Esophagus squamous epithelium (tissue), 5 donors: ENCODE results near the gene COL27A1. TPM values are rescaled to one million over a fixed set of nuclear protein-coding genes. Genes with fewer than 3 reads are reported as not detected.
A peak's percentile ranks its signal among the peaks of the same experiment; 100 is the strongest.

Source experiments
- DNase-seq: peaks from one replicate; lab custom pipeline; 2025; lab: John Stamatoyannopoulos, UW
- H3K27ac ChIP-seq, 4 donors: fragments of 200-600 bp; sonication (generic); one replicate each; pipeline ENCODE4 v1.5.1; 2016 to 2019; ENCODE audit warnings: mild to moderate bottlenecking in 1 of 4
- H3K27me3 ChIP-seq, 4 donors: fragments of 200-600 bp; sonication (generic); 1 replicate in 3 of 4; 2 replicates in 1 of 4; pipeline versions ENCODE4 v1.5.1 to v1.6.0; 2017 to 2021; ENCODE audit warnings: antibody characterized with exemption in 1 of 4
- H3K36me3 ChIP-seq, 3 donors: fragments of 200-600 bp; sonication (generic); one replicate each; pipeline ENCODE4 v1.5.1; 2016 to 2019
- H3K4me1 ChIP-seq, 3 donors: fragments of 200-600 bp; sonication (generic); one replicate each; pipeline ENCODE4 v1.5.1; 2017 to 2019
- H3K4me3 ChIP-seq, 4 donors: fragments of 200-600 bp; sonication (generic); 1 replicate in 3 of 4; 2 replicates in 1 of 4; pipeline ENCODE4 v1.5.1; 2016 to 2019; ENCODE audit warnings: mild to moderate bottlenecking in 2 of 4, moderate library complexity in 1 of 4
- H3K9me3 ChIP-seq, 3 donors: fragments of 200-600 bp; sonication (generic); one replicate each; pipeline ENCODE4 v1.5.1; 2016 to 2019
- POLR2A ChIP-seq, 4 donors: fragments of 450-650 bp; IDR thresholded peaks; one replicate each; pipeline ENCODE4 v1.6.1; 2017; ENCODE audit warnings: antibody characterized with exemption in 4 of 4, mild to moderate bottlenecking in 4 of 4, moderate library complexity in 3 of 4
- WGBS, 2 donors: methylation state at CpG; one replicate each; pipeline ENCODE4 v1.1.5; 2018; 5-methylcytosine and 5-hydroxymethylcytosine counted together
- intact Hi-C: fragments of 100-400 bp; cut with DNase I; formaldehyde crosslinking; loops from one replicate; pipeline ENCODE4 v1.15.0; 2022
- total RNA-seq, 4 donors: library from RNA; depleted of rRNA; stranded (reverse); fragments of >200 nt; gene quantifications; one replicate each; pipeline ENCODE4 v1.1.0, GENCODE V29; 2016
- TF ChIP-seq, protein P1 (sequence below), 6 experiments: fragments of 450-650 bp in 4 of 6; fragments of 200-600 bp in 2 of 6; sonication (generic) in 2 of 6; IDR thresholded peaks; one replicate each; pipeline ENCODE4 v1.5.1; 2016 to 2019; ENCODE audit warnings: antibody characterized with exemption in 6 of 6, mild to moderate bottlenecking in 4 of 6, moderate library complexity in 4 of 6
- donor health status: DM: yes; HTN: yes; CAD: no.

COL27A1 gene
- total RNA-seq, 4 donors from 2014 or later: 7.5 to 34.0 (median 12.0) TPM

DNA sequence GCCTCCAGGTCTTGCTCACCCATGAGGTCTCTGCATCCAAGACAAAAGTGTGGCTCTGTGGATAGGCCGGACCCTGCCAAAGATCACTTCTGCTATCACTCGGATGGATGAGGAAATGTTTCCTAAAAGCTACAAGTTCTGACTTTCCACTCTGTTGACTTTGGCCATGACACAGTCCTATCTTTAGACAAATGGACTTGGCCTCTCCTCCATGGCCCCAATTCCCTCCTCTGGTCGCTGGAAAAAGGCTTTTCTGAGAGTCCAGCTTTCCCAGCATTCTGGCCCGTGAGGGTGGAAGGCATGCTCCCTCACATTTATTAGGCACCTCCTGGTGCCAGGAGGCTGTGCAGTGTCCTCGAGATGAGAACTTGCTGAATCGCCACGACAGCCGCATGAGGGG lies 83.1 kb downstream of the COL27A1 start:
- TF ChIP-seq, protein P1, sequence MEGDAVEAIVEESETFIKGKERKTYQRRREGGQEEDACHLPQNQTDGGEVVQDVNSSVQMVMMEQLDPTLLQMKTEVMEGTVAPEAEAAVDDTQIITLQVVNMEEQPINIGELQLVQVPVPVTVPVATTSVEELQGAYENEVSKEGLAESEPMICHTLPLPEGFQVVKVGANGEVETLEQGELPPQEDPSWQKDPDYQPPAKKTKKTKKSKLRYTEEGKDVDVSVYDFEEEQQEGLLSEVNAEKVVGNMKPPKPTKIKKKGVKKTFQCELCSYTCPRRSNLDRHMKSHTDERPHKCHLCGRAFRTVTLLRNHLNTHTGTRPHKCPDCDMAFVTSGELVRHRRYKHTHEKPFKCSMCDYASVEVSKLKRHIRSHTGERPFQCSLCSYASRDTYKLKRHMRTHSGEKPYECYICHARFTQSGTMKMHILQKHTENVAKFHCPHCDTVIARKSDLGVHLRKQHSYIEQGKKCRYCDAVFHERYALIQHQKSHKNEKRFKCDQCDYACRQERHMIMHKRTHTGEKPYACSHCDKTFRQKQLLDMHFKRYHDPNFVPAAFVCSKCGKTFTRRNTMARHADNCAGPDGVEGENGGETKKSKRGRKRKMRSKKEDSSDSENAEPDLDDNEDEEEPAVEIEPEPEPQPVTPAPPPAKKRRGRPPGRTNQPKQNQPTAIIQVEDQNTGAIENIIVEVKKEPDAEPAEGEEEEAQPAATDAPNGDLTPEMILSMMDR (IDR thresholded peaks at IDR 0.05): no peak
- TF ChIP-seq POLR2A (IDR thresholded peaks at IDR 0.05): no peak
- H3K9me3 ChIP-seq: no peaks in the 10 kb centered on the region
- no peaks in the 10 kb centered on the region for H3K27me3 ChIP-seq
- H3K4me3 ChIP-seq: no peak overlapping the region
- peaks cover 0 to 12% (median 0%) of the 10 kb centered on the region in 3 donors for H3K36me3 ChIP-seq
- peaks cover 0 to 17% (median 0%) of the 10 kb centered on the region in 3 donors for H3K4me1 ChIP-seq
- H3K27ac ChIP-seq: peak overlapping the region in 2 of 4 donors; percentile 17 to 55
- WGBS, 2 donors: 59 to 63% methylated on average over 8 of the region's 8 CpGs
- no peak for DNase-seq
- intact Hi-C loops: no loop called here

DNA sequence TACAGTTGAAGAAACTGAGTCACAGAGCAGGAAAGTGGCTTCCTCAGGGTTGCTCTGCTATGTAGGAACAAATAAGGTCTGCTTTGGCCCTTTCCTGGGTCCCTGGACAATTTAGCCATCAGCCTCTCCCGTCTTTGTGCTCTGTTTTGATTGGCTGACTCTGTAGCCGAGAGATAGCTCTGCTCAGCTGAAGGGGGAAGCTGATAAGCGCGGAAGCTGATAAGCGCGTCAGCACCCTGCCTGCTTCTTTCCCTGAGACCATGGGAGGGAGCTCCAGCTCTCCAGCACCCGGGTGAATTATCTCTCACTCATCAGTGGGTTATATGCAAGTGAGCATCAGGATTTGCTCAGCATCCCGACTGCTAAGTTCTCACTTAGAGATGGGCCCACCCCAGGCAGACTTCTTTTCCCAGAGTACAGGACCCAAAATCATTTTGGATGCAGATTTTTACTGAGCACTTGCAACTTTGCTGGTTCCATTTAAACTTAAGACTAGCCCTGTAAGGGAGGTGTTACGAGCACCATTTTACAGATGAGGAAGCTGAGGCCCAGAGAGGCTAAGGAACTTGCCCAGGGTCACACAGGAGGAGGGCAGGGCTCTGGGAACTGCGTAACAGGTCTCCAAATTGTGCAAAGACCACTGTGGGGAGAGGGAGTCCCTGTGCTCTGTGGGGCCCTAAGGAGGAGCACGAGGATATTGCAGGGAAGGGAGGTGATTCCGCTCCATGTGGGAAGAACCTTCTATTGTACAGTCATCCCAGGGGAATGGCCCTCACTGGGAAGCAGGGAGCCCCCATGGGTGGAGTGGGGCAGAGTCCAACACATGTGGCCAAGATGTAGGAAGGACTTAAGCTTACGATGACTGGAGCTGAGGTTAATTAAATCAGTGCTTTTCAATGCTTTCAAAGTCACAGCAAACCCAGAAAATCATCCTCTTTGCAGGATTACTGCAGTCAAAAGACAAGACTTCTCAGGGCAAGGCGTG lies 83.8 kb downstream of the COL27A1 start:
- Histone ChIP-seq H3K27me3 (no peaks in the 10 kb centered on the region), H3K36me3 (peaks cover 0 to 12% (median 0%) of the 10 kb centered on the region in 3 donors), H3K27ac (peak overlapping the region in 2 of 4 donors; percentile 17 to 55), H3K4me3 (no peak overlapping the region), H3K4me1 (peaks cover 0 to 12% (median 0%) of the 10 kb centered on the region in 3 donors), H3K9me3 (no peaks in the 10 kb centered on the region)
- DNase-seq: no peak
- 67 to 68% methylated on average over 11 of the region's 14 CpGs for WGBS, 2 donors
- TF ChIP-seq POLR2A (IDR thresholded peaks at IDR 0.05): no peak
- TF ChIP-seq, protein P1 (IDR thresholded peaks at IDR 0.05): no peak
- intact Hi-C loops: no loop called here

DNA sequence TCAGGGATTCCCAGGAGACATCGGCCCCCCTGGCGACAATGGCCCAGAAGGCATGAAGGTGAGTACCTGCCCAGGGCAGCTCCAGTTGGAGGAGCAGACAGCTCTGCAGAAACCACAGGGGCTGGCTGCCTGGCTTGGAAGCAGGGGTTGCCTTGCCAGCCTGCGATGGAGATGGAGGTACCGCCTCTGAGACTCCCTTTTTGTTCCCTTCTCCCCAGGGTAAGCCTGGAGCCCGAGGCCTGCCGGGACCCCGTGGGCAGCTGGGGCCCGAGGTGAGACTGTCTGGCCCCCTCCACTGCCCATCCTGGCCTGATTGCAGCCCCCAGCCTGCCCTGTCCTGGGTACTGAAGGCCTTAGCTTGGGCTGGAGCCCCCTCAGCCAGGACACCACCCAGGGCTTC lies 84.9 kb downstream of the COL27A1 start:
- no peak for TF ChIP-seq POLR2A (IDR thresholded peaks at IDR 0.05)
- TF ChIP-seq, protein P1 (IDR thresholded peaks at IDR 0.05): no peak
- H3K9me3 ChIP-seq: no peaks in the 10 kb centered on the region
- intact Hi-C loops: no loop called here
- no peak overlapping the region for H3K4me3 ChIP-seq
- H3K36me3 ChIP-seq: peaks cover 0 to 12% (median 0%) of the 10 kb centered on the region in 3 donors
- no CpG with 5 or more reads among the region's 8 CpGs for WGBS, 2 donors
- no peaks in the 10 kb centered on the region for H3K27me3 ChIP-seq
- H3K27ac ChIP-seq: no peak overlapping the region
- H3K4me1 ChIP-seq: peaks cover 0 to 12% (median 0%) of the 10 kb centered on the region in 3 donors
- DNase-seq: no peak

DNA sequence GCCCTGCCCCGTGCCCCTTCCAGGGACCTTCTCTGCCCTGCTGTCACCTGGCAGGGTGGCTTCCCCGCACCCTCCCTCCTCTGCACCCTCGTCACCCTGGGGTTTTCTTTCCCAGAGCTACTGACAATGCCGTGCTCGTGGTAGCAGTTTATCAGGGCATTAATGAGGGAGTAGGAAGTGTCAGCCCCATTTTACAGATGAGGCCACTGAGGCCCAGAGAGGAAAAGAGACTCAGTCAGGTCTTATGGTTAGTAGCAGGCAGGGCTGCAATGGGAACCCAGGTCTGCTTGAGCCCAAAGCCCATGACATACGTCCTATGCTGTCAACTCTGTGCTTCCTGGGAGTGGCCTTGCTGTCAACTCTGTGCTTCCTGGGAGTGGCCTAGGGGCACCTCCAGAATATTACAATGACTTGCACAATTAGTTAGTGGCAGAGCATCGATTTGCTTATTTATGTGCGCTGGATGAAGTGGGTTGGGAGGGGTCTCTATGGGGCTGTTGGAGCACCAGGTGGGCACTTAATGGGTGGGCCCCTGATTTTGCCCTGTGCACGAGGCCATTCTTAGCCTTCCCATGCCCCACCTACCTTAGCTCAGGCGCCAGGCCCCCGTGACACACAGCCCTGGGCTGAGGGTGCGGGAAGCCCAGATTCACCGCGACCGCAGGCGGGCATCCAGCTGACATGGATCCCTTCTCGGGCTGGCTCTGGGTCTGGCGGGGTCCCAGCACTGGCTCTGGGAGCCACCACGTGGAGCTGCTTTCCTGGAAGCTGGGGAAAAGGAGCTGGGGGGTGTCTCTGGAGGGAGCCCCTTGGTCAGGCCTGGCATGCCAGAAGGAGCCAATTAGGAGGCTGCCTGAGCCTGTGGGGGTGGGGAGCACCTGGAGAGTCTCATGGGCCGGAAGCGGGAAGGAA lies 85.6 kb downstream of the COL27A1 start:
- intact Hi-C loops: no loop called here
- Histone ChIP-seq H3K9me3 (no peaks in the 10 kb centered on the region), H3K27me3 (no peaks in the 10 kb centered on the region), H3K4me3 (no peak overlapping the region), H3K4me1 (peaks cover 0 to 12% (median 0%) of the 10 kb centered on the region in 3 donors), H3K27ac (no peak overlapping the region), H3K36me3 (peaks cover 0 to 12% (median 0%) of the 10 kb centered on the region in 3 donors)
- DNase-seq: no peak
- WGBS, 2 donors: 88% methylated on average over 7 to 12 of the region's 21 CpGs
- TF ChIP-seq POLR2A (IDR thresholded peaks at IDR 0.05): no peak
- TF ChIP-seq, protein P1 (IDR thresholded peaks at IDR 0.05): no peak
